ENCODE data around the gene MED7. TPM values are rescaled to one million over a fixed set of nuclear protein-coding genes. Genes with fewer than 3 reads are reported as not detected.

MED7 gene
- total and polyA plus RNA-seq, 8 donors: 3.7 to 13.2 (median 5.0) TPM

GRCh38 chr5:157143127-157143971 is 684 bp upstream of the MED7 start:
- Histone ChIP-seq H3K27ac (peak overlapping the region; percentile 83 to 92 (median 90)), H3K4me3 (peak overlapping the region; percentile 74 to 97 (median 92)), H3K27me3 (no peaks in the 10 kb centered on the region), H3K36me3 (no peaks in the 10 kb centered on the region), H3K4me1 (peaks cover 0 to 5% (median 0%) of the 10 kb centered on the region in 3 donors), H3K9me3 (no peaks in the 10 kb centered on the region)
- WGBS, 2 donors: 6 to 8% methylated on average over 33 of the region's 33 CpGs
- FAIRE-seq (no peak), DNase-seq (peak in 5 of 6 donors; percentile 34 to 69 (median 46)), ATAC-seq (peak; percentile 63 to 80 (median 74))
- intact Hi-C loops (cut with DNase I): no loop called here
- TF ChIP-seq CTCF (IDR thresholded peaks at IDR 0.05): no peak

DNA sequence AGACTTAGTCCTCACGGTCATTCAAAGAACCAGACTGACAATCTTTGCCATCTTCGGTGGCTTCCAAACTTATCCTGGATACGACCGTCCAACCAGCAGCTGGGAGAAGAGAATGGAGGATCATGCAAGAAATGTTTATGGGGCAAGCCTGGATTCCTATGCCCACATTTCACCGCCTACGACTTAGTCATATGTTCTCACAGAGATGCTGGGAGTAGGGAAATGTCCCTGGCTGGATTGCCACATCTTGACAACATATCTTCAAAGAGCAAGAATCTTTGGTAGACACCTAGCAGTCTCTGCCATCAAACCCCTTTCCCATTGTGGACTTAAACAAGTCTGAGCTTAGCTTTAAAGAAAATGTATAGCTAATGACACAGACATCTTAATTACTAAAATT is 5.0 kb downstream of the MED7 start:
- Histone ChIP-seq H3K9me3 (no peaks in the 10 kb centered on the region), H3K4me1 (peaks cover 0 to 5% (median 0%) of the 10 kb centered on the region in 3 donors), H3K27me3 (no peaks in the 10 kb centered on the region), H3K36me3 (no peaks in the 10 kb centered on the region), H3K4me3 (no peak overlapping the region), H3K27ac (no peak overlapping the region)
- 97% methylated on average over 6 of the region's 6 CpGs for WGBS, 2 donors
- intact Hi-C loops (cut with DNase I): no loop called here
- FAIRE-seq: no peak
- DNase-seq: no peak
- no peak for ATAC-seq
- no peak for TF ChIP-seq CTCF (IDR thresholded peaks at IDR 0.05)

- no peak for TF ChIP-seq CTCF (IDR thresholded peaks at IDR 0.05)
- DNase-seq (no peak), ATAC-seq (no peak), FAIRE-seq (no peak)
- Histone ChIP-seq H3K4me1 (no peaks in the 10 kb centered on the region), H3K36me3 (no peaks in the 10 kb centered on the region), H3K4me3 (no peak overlapping the region), H3K27ac (no peak overlapping the region), H3K9me3 (no peaks in the 10 kb centered on the region), H3K27me3 (no peaks in the 10 kb centered on the region)
- intact Hi-C loops (cut with DNase I): no loop called here
- WGBS, 2 donors: 9 to 14% methylated on average over 1 of the region's 1 CpG
Observed at GRCh38 chr5:157132281-157132612, 10.4 kb downstream of the MED7 start.

- TF ChIP-seq CTCF (IDR thresholded peaks at IDR 0.05): no peak
- Histone ChIP-seq H3K4me3 (no peak overlapping the region), H3K9me3 (no peaks in the 10 kb centered on the region), H3K36me3 (no peaks in the 10 kb centered on the region), H3K27ac (no peak overlapping the region), H3K27me3 (no peaks in the 10 kb centered on the region), H3K4me1 (no peaks in the 10 kb centered on the region)
- intact Hi-C loops (cut with DNase I): no loop called here
- ATAC-seq (no peak), FAIRE-seq (no peak), DNase-seq (no peak)
- 64 to 75% methylated on average over 7 of the region's 7 CpGs for WGBS, 2 donors
Observed at GRCh38 chr5:157130925-157131324, 11.7 kb downstream of the MED7 start.

DNA sequence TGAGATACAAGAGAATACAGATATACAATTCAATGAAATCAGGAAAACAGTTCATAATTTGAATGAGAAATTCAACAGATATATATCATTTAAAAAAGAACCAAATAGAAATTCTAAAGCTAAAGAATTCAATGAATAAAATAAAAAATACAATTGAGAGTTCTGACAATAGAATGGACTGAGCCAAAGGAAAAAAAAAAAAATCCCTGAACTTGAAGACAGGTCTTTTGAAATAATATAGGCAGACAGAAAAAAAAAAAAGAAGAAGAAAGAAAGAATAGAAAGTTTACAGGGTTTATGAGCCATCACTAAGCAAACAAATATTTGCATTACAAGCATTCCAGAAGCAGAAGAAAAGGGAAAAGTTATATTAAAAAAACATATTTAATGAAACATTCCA is 21.0 kb downstream of the MED7 start:
- no peak for TF ChIP-seq CTCF (IDR thresholded peaks at IDR 0.05)
- DNase-seq (no peak), ATAC-seq (no peak), FAIRE-seq (no peak)
- intact Hi-C loops (cut with DNase I): no loop called here
- H3K36me3 ChIP-seq: no peaks in the 10 kb centered on the region
- no peaks in the 10 kb centered on the region for H3K9me3 ChIP-seq
- H3K4me1 ChIP-seq: no peaks in the 10 kb centered on the region
- no peaks in the 10 kb centered on the region for H3K27me3 ChIP-seq
- no peak overlapping the region for H3K27ac ChIP-seq
- H3K4me3 ChIP-seq: no peak overlapping the region

All from pancreas (tissue), 10 donors.